Upper lobe of left lung (tissue), 6 donors: ENCODE results near the gene MYOCD. TPM values are rescaled to one million over a fixed set of nuclear protein-coding genes. Genes with fewer than 3 reads are reported as not detected.

Source experiments
- ATAC-seq, 2 donors: fragments of 200-7000 bp; cut with Tn5 transposase; one replicate each; pipeline ENCODE4 v1.9.1; 2022; ENCODE audit warnings: mild to moderate bottlenecking in 2 of 2, moderate library complexity in 2 of 2; ENCODE audit not compliant: low FRiP score in 2 of 2
- DNase-seq, 2 donors: peaks; one replicate each; pipeline ENCODE4 v3.0.0-alpha.2; 2019 to 2020
- H3K27ac ChIP-seq, 4 donors: fragments of 200-600 bp; sonication (generic); one replicate each; pipeline ENCODE4 v1.5.1; 2016 to 2019
- H3K27me3 ChIP-seq, 4 donors: fragments of 200-600 bp; sonication (generic); one replicate each; pipeline ENCODE4 v1.5.1; 2017 to 2019
- H3K36me3 ChIP-seq, 4 donors: fragments of 200-600 bp; sonication (generic); one replicate each; pipeline ENCODE4 v1.5.1; 2016 to 2019
- H3K4me1 ChIP-seq, 4 donors: fragments of 200-600 bp; sonication (generic); one replicate each; pipeline ENCODE4 v1.5.1; 2018 to 2019
- H3K4me3 ChIP-seq, 4 donors: fragments of 200-600 bp; sonication (generic); one replicate each; pipeline ENCODE4 v1.5.1; 2017 to 2019; ENCODE audit warnings: mild to moderate bottlenecking in 2 of 4, moderate library complexity in 1 of 4
- H3K9me3 ChIP-seq, 4 donors: fragments of 200-600 bp; sonication (generic); one replicate each; pipeline ENCODE4 v1.5.1; 2018 to 2019
- EP300 ChIP-seq, 4 donors: sonication (generic); formaldehyde crosslinking; IDR thresholded peaks; one replicate each; pipeline ENCODE4 v1.5.1; 2017; ENCODE audit warnings: antibody characterized with exemption in 4 of 4, control low read depth in 2 of 4
- POLR2A ChIP-seq, 4 donors: fragments of 450-650 bp; IDR thresholded peaks; one replicate each; pipeline ENCODE4 v1.5.1; 2016 to 2017; ENCODE audit warnings: antibody characterized with exemption in 4 of 4, mild to moderate bottlenecking in 2 of 4
- POLR2AphosphoS5 ChIP-seq, 2 donors: sonication (generic); formaldehyde crosslinking; IDR thresholded peaks; one replicate each; pipeline ENCODE4 v1.5.1; 2017; ENCODE audit warnings: antibody characterized with exemption in 2 of 2
- WGBS, 2 donors: methylation state at CpG; one replicate each; pipeline ENCODE4 v1.1.5; 2017 to 2018; 5-methylcytosine and 5-hydroxymethylcytosine counted together
- total RNA-seq, 6 donors: library from RNA; depleted of rRNA in 4 of 6; stranded (reverse); fragments of >200 nt in 4 of 6; gene quantifications; one replicate each; pipeline versions ENCODE4 v1.1.0 to v1.2.1, GENCODE V29; 2016 to 2021
- TF ChIP-seq, protein P1 (sequence below), 6 experiments: fragments of 450-650 bp in 4 of 6; fragments of 200-600 bp in 2 of 6; sonication (generic) in 2 of 6; IDR thresholded peaks; one replicate each; pipeline ENCODE4 v1.5.1; 2016 to 2019; ENCODE audit warnings: antibody characterized with exemption in 6 of 6
- donor health status: DM: no; HTN: no; CAD: no; lungs with moderate emphysema.
- donor health status: DM: no; HTN: yes; CAD: no; lungs with severe emphysema.

The MYOCD gene
- total RNA-seq, 6 donors from 2014 or later = 0.89 to 5.2 (median 1.6) TPM

DNA sequence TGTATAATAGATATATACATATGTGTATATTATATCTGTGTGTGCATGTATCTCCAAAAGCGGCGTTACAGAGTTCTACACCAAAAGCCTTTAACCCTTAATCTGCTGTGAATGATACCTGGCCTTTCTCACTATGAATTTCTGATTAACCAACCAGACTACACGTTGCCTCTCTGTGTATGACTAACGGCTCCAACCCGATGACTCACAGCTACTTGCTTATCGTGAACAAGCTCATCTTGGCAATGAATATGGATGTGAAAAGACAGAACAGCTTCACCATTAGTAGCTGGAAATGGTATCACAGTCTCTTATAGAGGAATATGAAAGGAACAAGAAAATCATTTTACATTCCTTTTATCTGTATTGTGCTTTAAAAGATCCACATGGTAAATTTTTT is 99.9 kb downstream of the MYOCD start:
- DNase-seq = no peak
- H3K36me3 ChIP-seq = no peaks in the 10 kb centered on the region
- no peaks in the 10 kb centered on the region for H3K4me1 ChIP-seq
- no peak overlapping the region for H3K4me3 ChIP-seq
- peak in 1 of 2 donors; percentile 71 for ATAC-seq
- TF ChIP-seq POLR2A (IDR thresholded peaks at IDR 0.05) (no peak), POLR2AphosphoS5 (IDR thresholded peaks at IDR 0.05) (no peak), EP300 (IDR thresholded peaks at IDR 0.05) (no peak)
- TF ChIP-seq, protein P1, sequence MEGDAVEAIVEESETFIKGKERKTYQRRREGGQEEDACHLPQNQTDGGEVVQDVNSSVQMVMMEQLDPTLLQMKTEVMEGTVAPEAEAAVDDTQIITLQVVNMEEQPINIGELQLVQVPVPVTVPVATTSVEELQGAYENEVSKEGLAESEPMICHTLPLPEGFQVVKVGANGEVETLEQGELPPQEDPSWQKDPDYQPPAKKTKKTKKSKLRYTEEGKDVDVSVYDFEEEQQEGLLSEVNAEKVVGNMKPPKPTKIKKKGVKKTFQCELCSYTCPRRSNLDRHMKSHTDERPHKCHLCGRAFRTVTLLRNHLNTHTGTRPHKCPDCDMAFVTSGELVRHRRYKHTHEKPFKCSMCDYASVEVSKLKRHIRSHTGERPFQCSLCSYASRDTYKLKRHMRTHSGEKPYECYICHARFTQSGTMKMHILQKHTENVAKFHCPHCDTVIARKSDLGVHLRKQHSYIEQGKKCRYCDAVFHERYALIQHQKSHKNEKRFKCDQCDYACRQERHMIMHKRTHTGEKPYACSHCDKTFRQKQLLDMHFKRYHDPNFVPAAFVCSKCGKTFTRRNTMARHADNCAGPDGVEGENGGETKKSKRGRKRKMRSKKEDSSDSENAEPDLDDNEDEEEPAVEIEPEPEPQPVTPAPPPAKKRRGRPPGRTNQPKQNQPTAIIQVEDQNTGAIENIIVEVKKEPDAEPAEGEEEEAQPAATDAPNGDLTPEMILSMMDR (IDR thresholded peaks at IDR 0.05) = no peak
- H3K27me3 ChIP-seq = no peaks in the 10 kb centered on the region
- no peaks in the 10 kb centered on the region for H3K9me3 ChIP-seq
- H3K27ac ChIP-seq = no peak overlapping the region
- 73% methylated on average over 6 of the region's 6 CpGs for WGBS, 2 donors

DNA sequence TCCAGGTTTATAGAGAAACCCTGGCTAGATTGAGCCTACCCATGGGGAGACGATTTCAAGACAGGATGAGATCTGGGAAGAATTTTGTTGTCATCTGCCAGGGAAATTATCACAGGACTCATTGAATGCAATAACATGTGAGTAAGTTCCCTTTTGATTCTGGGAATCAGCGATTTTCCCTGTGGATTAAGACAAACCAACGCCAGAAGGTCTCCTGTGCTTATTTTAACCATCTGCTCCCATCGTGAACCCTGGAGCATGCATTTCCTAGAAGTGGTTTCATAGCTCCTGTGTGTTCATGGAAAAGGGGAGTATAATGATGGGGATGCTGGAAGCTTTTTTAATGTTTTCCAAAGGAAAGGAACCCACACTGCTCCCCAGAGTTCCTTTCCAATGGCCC is 102.6 kb downstream of the MYOCD start:
- Histone ChIP-seq H3K9me3 (no peaks in the 10 kb centered on the region), H3K27me3 (no peaks in the 10 kb centered on the region), H3K27ac (no peak overlapping the region), H3K4me3 (no peak overlapping the region), H3K4me1 (no peaks in the 10 kb centered on the region), H3K36me3 (no peaks in the 10 kb centered on the region)
- ATAC-seq (no peak), DNase-seq (no peak)
- WGBS, 2 donors = 71 to 80% methylated on average over 4 of the region's 4 CpGs
- TF ChIP-seq, protein P1 (IDR thresholded peaks at IDR 0.05) = no peak
- TF ChIP-seq POLR2A (IDR thresholded peaks at IDR 0.05) = no peak
- no peak for TF ChIP-seq POLR2AphosphoS5 (IDR thresholded peaks at IDR 0.05)
- TF ChIP-seq EP300 (IDR thresholded peaks at IDR 0.05) = no peak

DNA sequence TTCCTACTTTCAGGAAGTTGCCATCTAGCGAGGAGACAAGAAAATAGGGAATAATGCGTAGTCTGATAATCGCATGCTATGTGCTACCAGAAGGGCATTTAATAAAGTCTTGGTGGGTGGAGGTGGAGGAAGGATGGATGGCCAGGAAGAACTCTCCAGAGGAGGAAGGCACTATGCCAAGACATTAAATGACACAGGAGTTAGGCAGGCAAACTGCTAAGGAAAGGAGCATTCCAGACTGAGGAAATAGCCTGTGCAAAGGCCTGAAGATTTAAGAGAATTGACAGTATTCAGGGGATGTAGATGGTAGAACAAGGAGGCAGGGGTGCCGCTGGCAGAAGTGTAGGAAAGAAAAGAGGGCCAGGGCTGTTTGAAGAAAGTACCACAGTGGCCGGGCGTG is 104.3 kb downstream of the MYOCD start:
- TF ChIP-seq, protein P1 (IDR thresholded peaks at IDR 0.05) = no peak
- no peak for TF ChIP-seq POLR2A (IDR thresholded peaks at IDR 0.05)
- TF ChIP-seq EP300 (IDR thresholded peaks at IDR 0.05) = no peak
- TF ChIP-seq POLR2AphosphoS5 (IDR thresholded peaks at IDR 0.05) = no peak
- ATAC-seq = no peak
- no peaks in the 10 kb centered on the region for H3K27me3 ChIP-seq
- DNase-seq = no peak
- no peaks in the 10 kb centered on the region for H3K9me3 ChIP-seq
- H3K4me3 ChIP-seq = no peak overlapping the region
- no peak overlapping the region for H3K27ac ChIP-seq
- WGBS, 2 donors = 88 to 89% methylated on average over 6 of the region's 6 CpGs
- no peaks in the 10 kb centered on the region for H3K4me1 ChIP-seq
- no peaks in the 10 kb centered on the region for H3K36me3 ChIP-seq

DNA sequence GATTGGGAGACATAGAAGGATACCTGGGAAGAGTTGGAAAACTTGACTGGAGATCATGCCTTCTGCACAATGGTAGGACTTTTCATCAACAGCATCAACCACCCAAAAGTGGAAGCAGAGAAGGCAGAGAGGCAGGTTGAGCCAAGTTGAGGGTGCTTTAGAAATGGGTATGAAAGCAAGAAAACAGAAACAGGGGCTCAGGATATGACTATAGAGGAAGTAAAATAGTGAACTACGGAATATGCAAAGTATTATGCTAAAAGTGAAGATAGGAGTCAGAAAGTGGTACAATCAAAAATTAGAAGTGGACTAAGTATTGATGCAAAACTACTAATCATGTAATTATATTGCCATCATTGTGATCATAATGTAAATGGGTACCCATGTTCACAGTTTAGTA is 107.5 kb downstream of the MYOCD start:
- 64 to 69% methylated on average over 1 of the region's 1 CpG for WGBS, 2 donors
- H3K4me1 ChIP-seq = no peaks in the 10 kb centered on the region
- no peaks in the 10 kb centered on the region for H3K36me3 ChIP-seq
- H3K4me3 ChIP-seq = no peak overlapping the region
- H3K27me3 ChIP-seq = no peaks in the 10 kb centered on the region
- TF ChIP-seq POLR2A (IDR thresholded peaks at IDR 0.05) = no peak
- TF ChIP-seq, protein P1 (IDR thresholded peaks at IDR 0.05) = no peak
- TF ChIP-seq POLR2AphosphoS5 (IDR thresholded peaks at IDR 0.05) = no peak
- no peak for TF ChIP-seq EP300 (IDR thresholded peaks at IDR 0.05)
- no peak for ATAC-seq
- H3K9me3 ChIP-seq = no peaks in the 10 kb centered on the region
- no peak overlapping the region for H3K27ac ChIP-seq
- DNase-seq = no peak

DNA sequence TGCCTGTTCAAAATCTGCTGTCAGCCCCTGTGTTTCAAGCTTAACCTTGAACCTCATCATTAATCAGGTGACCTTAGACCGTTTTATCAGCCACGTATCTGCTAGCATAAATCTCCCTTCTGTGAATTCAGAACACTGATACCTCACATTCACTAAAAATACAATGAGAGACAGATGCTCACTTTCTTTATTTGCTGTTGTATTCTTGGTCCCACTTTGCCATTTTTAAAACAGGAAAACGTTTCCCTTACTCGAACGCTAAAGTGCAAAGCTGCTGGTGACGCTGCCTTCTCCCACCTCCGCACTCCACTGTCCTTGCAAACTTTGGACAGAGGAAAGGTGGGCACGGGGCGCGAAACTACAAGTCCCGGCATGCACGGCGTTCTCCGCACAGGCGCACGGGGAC is 123.4 kb downstream of the MYOCD start:
- TF ChIP-seq, protein P1 (IDR thresholded peaks at IDR 0.05) = no peak
- no peak for TF ChIP-seq EP300 (IDR thresholded peaks at IDR 0.05)
- TF ChIP-seq POLR2A (IDR thresholded peaks at IDR 0.05) = no peak
- no peak for TF ChIP-seq POLR2AphosphoS5 (IDR thresholded peaks at IDR 0.05)
- H3K4me1 ChIP-seq = peaks cover 0 to 22% (median 7%) of the 10 kb centered on the region in 4 donors

More for the DNA sequence above, 123.4 kb downstream of the MYOCD start:
- Histone ChIP-seq H3K4me3 (peak overlapping the region; percentile 31 to 81 (median 76)), H3K27ac (peak overlapping the region; percentile 61 to 85 (median 82)), H3K36me3 (no peaks in the 10 kb centered on the region), H3K9me3 (no peaks in the 10 kb centered on the region), H3K27me3 (peaks cover 0 to 9% (median 0%) of the 10 kb centered on the region in 4 donors)
- 2% methylated on average over 9 to 16 of the region's 16 CpGs for WGBS, 2 donors
- DNase-seq = no peak
- ATAC-seq = no peak
